KMS-11 (cell line): ENCODE measurements around the gene ZC3HAV1L.
"Not testable (repeated sequence)": the region's sequence is repeated elsewhere in the genome, so short reads cannot be mapped to it uniquely, and the experiment has no call there.

ENCODE experiments used
- H2AFZ ChIP-seq: fragments of 200-600 bp; sonication (generic); 2 replicates; pipeline ENCODE4 v1.6.1; 2016; ENCODE audit warnings: antibody characterized with exemption, mixed run types, low read depth
- H3K27ac ChIP-seq: fragments of 200-600 bp; sonication (generic); 2 replicates; pipeline ENCODE4 v1.6.1; 2016; ENCODE audit warnings: mild to moderate bottlenecking, mixed run types
- H3K27me3 ChIP-seq: fragments of 200-600 bp; sonication (generic); 2 replicates; pipeline ENCODE4 v1.6.1; 2017; ENCODE audit warnings: mild to moderate bottlenecking, low read depth, mixed run types, moderate library complexity; ENCODE audit not compliant: insufficient read depth
- H3K36me3 ChIP-seq: fragments of 200-600 bp; sonication (generic); 2 replicates; pipeline ENCODE4 v1.6.1; 2017; ENCODE audit warnings: mild to moderate bottlenecking, mixed run types; ENCODE audit not compliant: insufficient read depth
- H3K4me1 ChIP-seq: fragments of 200-600 bp; sonication (generic); 2 replicates; pipeline ENCODE4 v1.6.1; 2016; ENCODE audit warnings: mild to moderate bottlenecking, low read depth, mixed run types; ENCODE audit not compliant: poor library complexity, severe bottlenecking
- H3K4me2 ChIP-seq: fragments of 200-600 bp; sonication (generic); 2 replicates; pipeline ENCODE4 v1.7.0; 2016; ENCODE audit warnings: mild to moderate bottlenecking, mixed run types
- H3K4me3 ChIP-seq: fragments of 200-600 bp; sonication (generic); IDR thresholded peaks from 2 replicates; pipeline ENCODE4 v1.6.1; 2017; ENCODE audit warnings: low read depth, low read length, mixed read lengths; ENCODE audit not compliant: insufficient read depth
- H3K79me2 ChIP-seq: fragments of 200-600 bp; sonication (generic); 2 replicates; pipeline ENCODE4 v1.6.1; 2016; ENCODE audit warnings: low read depth, mixed run types; ENCODE audit not compliant: insufficient read depth
- H3K9ac ChIP-seq: fragments of 200-600 bp; sonication (generic); 2 replicates; pipeline ENCODE4 v1.6.1; 2016; ENCODE audit warnings: mild to moderate bottlenecking, mixed run types
- H4K20me1 ChIP-seq: fragments of 200-600 bp; sonication (generic); 2 replicates; pipeline ENCODE4 v1.6.1; 2016; ENCODE audit warnings: mild to moderate bottlenecking, mixed run types; ENCODE audit not compliant: insufficient read depth
- CTCF ChIP-seq: fragments of 200-600 bp; sonication (generic); conservative IDR thresholded peaks from 2 replicates; pipeline ENCODE4 v1.6.1; 2017; ENCODE audit warnings: low read depth, mild to moderate bottlenecking, antibody characterized with exemption, low read length, moderate library complexity, mixed read lengths

Gene ZC3HAV1L

GRCh38 chr7:139033346-139034114, 2.3 kb downstream of the ZC3HAV1L start:
- no peak overlapping the region for H3K4me2 ChIP-seq
- H4K20me1 ChIP-seq, result no peaks in the 10 kb centered on the region
- TF ChIP-seq CTCF, result no peak
- no peaks in the 10 kb centered on the region for H3K27me3 ChIP-seq
- no peak overlapping the region for H3K9ac ChIP-seq
- H3K27ac ChIP-seq, result no peak overlapping the region
- H3K4me3 ChIP-seq, result no peak overlapping the region
- H3K36me3 ChIP-seq, result no peaks in the 10 kb centered on the region
- no peaks in the 10 kb centered on the region for H3K4me1 ChIP-seq
- H2AFZ ChIP-seq, result no peak overlapping the region
- H3K79me2 ChIP-seq, result no peaks in the 10 kb centered on the region

GRCh38 chr7:139032473-139032872, 3.4 kb downstream of the ZC3HAV1L start:
- no peak overlapping the region for H3K9ac ChIP-seq
- no peaks in the 10 kb centered on the region for H3K4me1 ChIP-seq
- no peaks in the 10 kb centered on the region for H4K20me1 ChIP-seq
- H3K27me3 ChIP-seq, result no peaks in the 10 kb centered on the region
- H2AFZ ChIP-seq, result no peak overlapping the region
- no peak overlapping the region for H3K27ac ChIP-seq
- no peak overlapping the region for H3K4me3 ChIP-seq
- no peak for TF ChIP-seq CTCF
- H3K36me3 ChIP-seq, result no peaks in the 10 kb centered on the region
- no peaks in the 10 kb centered on the region for H3K79me2 ChIP-seq
- no peak overlapping the region for H3K4me2 ChIP-seq

GRCh38 chr7:139029353-139029752, 6.5 kb downstream of the ZC3HAV1L start:
- Histone ChIP-seq H3K4me1 (no peaks in the 10 kb centered on the region), H3K9ac (no peak overlapping the region), H3K79me2 (no peaks in the 10 kb centered on the region), H3K27ac (no peak overlapping the region), H3K4me2 (no peak overlapping the region), H3K36me3 (no peaks in the 10 kb centered on the region), H3K27me3 (no peaks in the 10 kb centered on the region), H2AFZ (no peak overlapping the region), H4K20me1 (no peaks in the 10 kb centered on the region), H3K4me3 (no peak overlapping the region)
- TF ChIP-seq CTCF, result no peak

- no peaks in the 10 kb centered on the region for H4K20me1 ChIP-seq
- no peaks in the 10 kb centered on the region for H3K79me2 ChIP-seq
- no peak for TF ChIP-seq CTCF
- H3K4me2 ChIP-seq, result no peak overlapping the region
- H2AFZ ChIP-seq, result no peak overlapping the region
- no peak overlapping the region for H3K27ac ChIP-seq
- H3K9ac ChIP-seq, result no peak overlapping the region
- no peak overlapping the region for H3K4me3 ChIP-seq
- H3K27me3 ChIP-seq, result no peaks in the 10 kb centered on the region
- H3K4me1 ChIP-seq, result no peaks in the 10 kb centered on the region
- no peaks in the 10 kb centered on the region for H3K36me3 ChIP-seq
Measured at GRCh38 chr7:139026551-139026950, 9.3 kb downstream of the ZC3HAV1L start.

- H4K20me1 ChIP-seq, H3K4me1 ChIP-seq, H3K79me2 ChIP-seq, H3K27me3 ChIP-seq, H3K4me3 ChIP-seq, H3K9ac ChIP-seq, H3K36me3 ChIP-seq, H2AFZ ChIP-seq, H3K27ac ChIP-seq, H3K4me2 ChIP-seq: not testable (repeated sequence)
Measured at GRCh38 chr7:139025861-139026260, 10.0 kb downstream of the ZC3HAV1L start.
